Activated CD4-positive, alpha-beta T cell treated with anti-CD3 and anti-CD28 coated beads, Interleukin-2, amount 50 U/mL, for 48 hours (primary cell): Measurements from ENCODE around the gene ARFIP1.
"Not testable (repeated sequence)": the region's sequence is repeated elsewhere in the genome, so short reads cannot be mapped to it uniquely, and the experiment has no call there.

ENCODE experiments used
- DNase-seq, 2 experiments: peaks; one replicate each; pipeline ENCODE4 v3.0.0-alpha.2; 2020

ARFIP1 gene

GRCh38 chr4:152847376-152847775, 67.6 kb downstream of the ARFIP1 start:
- no peak for DNase-seq

- no peak for DNase-seq
Observed at GRCh38 chr4:152848508-152848907, 68.8 kb downstream of the ARFIP1 start.

GRCh38 chr4:152849350-152849749, 69.6 kb downstream of the ARFIP1 start:
- DNase-seq, result no peak

- peak; percentile 27 to 29 for DNase-seq
Observed at GRCh38 chr4:152850377-152850776, 70.6 kb downstream of the ARFIP1 start.

GRCh38 chr4:152851226-152851625, 71.5 kb downstream of the ARFIP1 start:
- no peak for DNase-seq

- DNase-seq, result no peak
Observed at GRCh38 chr4:152853293-152853692, 73.5 kb downstream of the ARFIP1 start.

GRCh38 chr4:152854016-152854415, 74.3 kb downstream of the ARFIP1 start:
- not testable (repeated sequence) for DNase-seq

GRCh38 chr4:152856960-152857359, 77.2 kb downstream of the ARFIP1 start:
- DNase-seq, result no peak

- no peak for DNase-seq
Observed at GRCh38 chr4:152858934-152859333, 79.2 kb downstream of the ARFIP1 start.

- DNase-seq, result no peak
Observed at GRCh38 chr4:152860046-152860445, 80.3 kb downstream of the ARFIP1 start.

- no peak for DNase-seq
Observed at GRCh38 chr4:152862608-152863007, 82.9 kb downstream of the ARFIP1 start.

- no peak for DNase-seq
Observed at GRCh38 chr4:152864361-152864760, 84.6 kb downstream of the ARFIP1 start.

GRCh38 chr4:152866432-152866993, 86.8 kb downstream of the ARFIP1 start:
- DNase-seq, result not testable (repeated sequence)

- no peak for DNase-seq
Observed at GRCh38 chr4:152870606-152871005, 90.9 kb downstream of the ARFIP1 start.

GRCh38 chr4:152875261-152875660, 95.5 kb downstream of the ARFIP1 start:
- DNase-seq, result no peak

- no peak for DNase-seq
Observed at GRCh38 chr4:152877868-152878267, 98.1 kb downstream of the ARFIP1 start.

- DNase-seq, result no peak
Observed at GRCh38 chr4:152880263-152880662, 100.5 kb downstream of the ARFIP1 start.

GRCh38 chr4:152881974-152882373, 102.2 kb downstream of the ARFIP1 start:
- DNase-seq, result no peak

GRCh38 chr4:152885185-152885584, 105.4 kb downstream of the ARFIP1 start:
- no peak for DNase-seq

GRCh38 chr4:152886201-152886600, 106.4 kb downstream of the ARFIP1 start:
- no peak for DNase-seq

- DNase-seq, result no peak
Observed at GRCh38 chr4:152887981-152888380, 108.2 kb downstream of the ARFIP1 start.

- DNase-seq, result no peak
Observed at GRCh38 chr4:152892974-152893373, 113.2 kb downstream of the ARFIP1 start.

GRCh38 chr4:152894673-152895072, 114.9 kb downstream of the ARFIP1 start:
- no peak for DNase-seq

- no peak for DNase-seq
Observed at GRCh38 chr4:152896811-152897210, 117.1 kb downstream of the ARFIP1 start.

GRCh38 chr4:152898133-152898532, 118.4 kb downstream of the ARFIP1 start:
- not testable (repeated sequence) for DNase-seq

- DNase-seq, result no peak
Observed at GRCh38 chr4:152898606-152899005, 118.9 kb downstream of the ARFIP1 start.
